SK-N-SH (cell line): ENCODE results near the gene IGLON5. TPM values are rescaled to one million over a fixed set of nuclear protein-coding genes. Genes with fewer than 3 reads are reported as not detected.

Experiments used
- CTCF ChIA-PET: fragments of 300-600, 350-600 bp; formaldehyde crosslinking; extraction: SDS; loops from one replicate; lab custom pipeline; 2021; lab: Yijun Ruan, JAX
- POLR2A ChIA-PET: fragments of 350-600 bp; sonication (Branson Sonifier 250); formaldehyde crosslinking; extraction: SDS; loops from one replicate; lab custom pipeline; 2020; ENCODE audit warnings: antibody characterized with exemption, inconsistent platforms; lab: Yijun Ruan, JAX
- DNase-seq: peaks from one replicate; pipeline ENCODE4 v3.0.0; 2012
- H2AFZ ChIP-seq: fragments of 200-600 bp; sonication (generic); 2 replicates; pipeline ENCODE4 v1.8.1; 2016; ENCODE audit warnings: antibody characterized with exemption, mild to moderate bottlenecking, low read depth
- H3F3A ChIP-seq: fragments of 200-600 bp; sonication (generic); replicated peaks from 2 replicates; pipeline ENCODE3; 2016; ENCODE audit warnings: antibody characterized with exemption, mild to moderate bottlenecking; ENCODE audit not compliant: insufficient read depth
- H3K27ac ChIP-seq, 2 experiments: fragments of 200-500 bp in 1 of 2; fragments of 200-600 bp in 1 of 2; sonication (Bioruptor generic) in 1 of 2; sonication (generic), shearing (Covaris generic) in 1 of 2; 2 replicates each; pipeline versions ENCODE4 v1.5.1 to v1.6.1; 2014 to 2016; ENCODE audit warnings: low read depth in 2 of 2, inconsistent platforms in 1 of 2, low read length in 1 of 2, mild to moderate bottlenecking in 1 of 2, mixed read lengths in 1 of 2
- H3K27me3 ChIP-seq: fragments of 200-600 bp; sonication (generic), shearing (Covaris generic); 2 replicates; pipeline ENCODE4 v1.6.1; 2016; ENCODE audit warnings: mixed run types; ENCODE audit not compliant: insufficient read depth
- H3K36me3 ChIP-seq, 2 experiments: fragments of 200-500 bp in 1 of 2; fragments of 200-600 bp in 1 of 2; sonication (Bioruptor generic) in 1 of 2; sonication (generic) in 1 of 2; replicated peaks in 1 of 2; 2 replicates each; pipeline versions ENCODE3 to v1.5.1; 2014 to 2016; ENCODE audit warnings: low read length in 1 of 2, mild to moderate bottlenecking in 1 of 2; ENCODE audit not compliant: insufficient read depth in 2 of 2, control insufficient read depth in 1 of 2
- H3K4me1 ChIP-seq, 2 experiments: fragments of 200-500 bp in 1 of 2; fragments of 200-600 bp in 1 of 2; sonication (Bioruptor generic) in 1 of 2; sonication (generic), shearing (Covaris generic) in 1 of 2; 2 replicates each; pipeline versions ENCODE4 v1.5.1 to v1.6.1; 2014 to 2016; ENCODE audit warnings: low read depth in 1 of 2, low read length in 1 of 2, mixed run types in 1 of 2; ENCODE audit not compliant: insufficient read depth in 2 of 2, control insufficient read depth in 1 of 2
- H3K4me2 ChIP-seq: fragments of 200-600 bp; sonication (generic), shearing (Covaris generic); 2 replicates; pipeline ENCODE4 v1.6.1; 2017; ENCODE audit warnings: mixed run types
- H3K4me3 ChIP-seq, 2 experiments: fragments of 200-500 bp in 1 of 2; fragments of 200-600 bp in 1 of 2; sonication (Bioruptor generic) in 1 of 2; sonication (generic), shearing (Covaris generic) in 1 of 2; 2 replicates each; pipeline versions ENCODE4 v1.5.1 to v1.8.1; 2014 to 2016; ENCODE audit warnings: low read depth in 2 of 2, inconsistent platforms in 1 of 2, low read length in 1 of 2, mild to moderate bottlenecking in 1 of 2, mixed read lengths in 1 of 2, moderate library complexity in 1 of 2
- H3K79me2 ChIP-seq: fragments of 200-600 bp; sonication (generic); 2 replicates; pipeline ENCODE4 v1.8.1; 2017; ENCODE audit warnings: mild to moderate bottlenecking; ENCODE audit not compliant: insufficient read depth
- H3K9ac ChIP-seq: fragments of 200-600 bp; sonication (generic); 2 replicates; pipeline ENCODE4 v1.6.1; 2017; ENCODE audit warnings: mixed run types
- H3K9me2 ChIP-seq: fragments of 200-600 bp; sonication (generic); 2 replicates; pipeline ENCODE4 v1.6.1; 2017; ENCODE audit warnings: mixed run types
- H3K9me3 ChIP-seq: fragments of 200-600 bp; sonication (generic); 2 replicates; pipeline ENCODE4 v1.6.1; 2017; ENCODE audit warnings: mixed run types, mild to moderate bottlenecking, moderate library complexity
- H4K20me1 ChIP-seq: fragments of 200-600 bp; sonication (generic); 2 replicates; pipeline ENCODE4 v1.6.1; 2017; ENCODE audit warnings: mild to moderate bottlenecking, mixed run types; ENCODE audit not compliant: insufficient read depth
- EZH2phosphoT487 ChIP-seq: fragments of 200-600 bp; sonication (generic); IDR thresholded peaks from 2 replicates; pipeline ENCODE4 v1.6.1; 2017; ENCODE audit warnings: low read depth, mixed run types, mild to moderate bottlenecking, antibody characterized with exemption, moderate library complexity, borderline replicate concordance
- FOSL2 ChIP-seq: IDR thresholded peaks from 2 replicates; pipeline ENCODE4 v1.4.0; 2012; ENCODE audit warnings: low read depth, mild to moderate bottlenecking, moderate library complexity, borderline replicate concordance
- FOXJ3 ChIP-seq: sonication (generic); formaldehyde crosslinking; IDR thresholded peaks from 2 replicates; pipeline ENCODE4 v1.5.1; 2020; ENCODE audit warnings: mild to moderate bottlenecking, missing genetic modification reagents
- GABPA ChIP-seq: IDR thresholded peaks from 2 replicates; pipeline ENCODE4 v1.4.0; 2012; ENCODE audit warnings: low read depth, mild to moderate bottlenecking
- GATA2 ChIP-seq: sonication (generic); formaldehyde crosslinking; IDR thresholded peaks from 2 replicates; pipeline ENCODE4 v1.5.0; 2020; ENCODE audit warnings: mild to moderate bottlenecking, missing genetic modification reagents
- MXI1 ChIP-seq: IDR thresholded peaks from 2 replicates; pipeline ENCODE4 v1.6.1; 2012; ENCODE audit warnings: mild to moderate bottlenecking, low read depth, low read length, improper control_type of control experiment
- NFIC ChIP-seq: IDR thresholded peaks from 2 replicates; pipeline ENCODE4 v1.4.0; 2012; ENCODE audit warnings: borderline replicate concordance
- NRF1 ChIP-seq: IDR thresholded peaks from 2 replicates; pipeline ENCODE4 v1.6.1; 2012; ENCODE audit warnings: low read depth, mild to moderate bottlenecking, low read length
- POLR2AphosphoS5 ChIP-seq: IDR thresholded peaks from 2 replicates; pipeline ENCODE4 v1.6.1; 2012; ENCODE audit warnings: low read depth, low read length
- RAD21 ChIP-seq: IDR thresholded peaks from 2 replicates; pipeline ENCODE4 v1.6.1; 2012; ENCODE audit warnings: mild to moderate bottlenecking, low read length
- RCOR1 ChIP-seq: fragments of 150-350 bp; IDR thresholded peaks from 2 replicates; pipeline ENCODE4 v1.6.1; 2017; ENCODE audit warnings: antibody characterized with exemption, low read length
- RFX5 ChIP-seq: IDR thresholded peaks from 2 replicates; pipeline ENCODE4 v1.6.1; 2012; ENCODE audit warnings: mild to moderate bottlenecking, improper control_type of control experiment, low read length
- SIN3A ChIP-seq: IDR thresholded peaks from 2 replicates; pipeline ENCODE4 v1.6.1; 2012; ENCODE audit warnings: low read depth, mild to moderate bottlenecking, low read length, moderate library complexity, borderline replicate concordance
- SMC3 ChIP-seq: IDR thresholded peaks from 2 replicates; pipeline ENCODE4 v1.6.1; 2012; ENCODE audit warnings: low read depth, low read length, improper control_type of control experiment
- TAF1 ChIP-seq: IDR thresholded peaks from 2 replicates; pipeline ENCODE4 v1.6.1; 2012; ENCODE audit warnings: low read depth, mild to moderate bottlenecking, low read length, moderate library complexity, borderline replicate concordance
- TEAD4 ChIP-seq: IDR thresholded peaks from 2 replicates; pipeline ENCODE4 v1.4.0; 2012; ENCODE audit warnings: mild to moderate bottlenecking, borderline replicate concordance; ENCODE audit not compliant: insufficient read depth
- USF2 ChIP-seq: fragments of 150-350 bp; IDR thresholded peaks from 2 replicates; pipeline ENCODE4 v1.6.1; 2017; ENCODE audit warnings: antibody characterized with exemption, low read length, low read depth, borderline replicate concordance
- ZBTB33 ChIP-seq: IDR thresholded peaks from 2 replicates; pipeline ENCODE4 v1.4.0; 2012; ENCODE audit warnings: low read depth, borderline replicate concordance
- WGBS: methylation state at CpG from one replicate; pipeline ENCODE4 v1.1.6; 2017; ENCODE audit warnings: low lambda C conversion rate; 5-methylcytosine and 5-hydroxymethylcytosine counted together
- polyA plus RNA-seq, 3 experiments: library from polyadenylated mRNA; depleted of rRNA; stranded (reverse); fragments of >200 nt; gene quantifications; 2 replicates each; pipeline ENCODE4 v1.2.3, GENCODE V29; 2012
- TF ChIP-seq, protein P1 (sequence below): IDR thresholded peaks from 2 replicates; pipeline ENCODE4 v1.6.1; 2012; ENCODE audit warnings: mild to moderate bottlenecking, low read depth, low read length, moderate library complexity

The IGLON5 gene
- polyA plus RNA-seq, 1 of the 3 experiments (the other 2 are of a cell fraction), result 0.36 TPM

- no peak for TF ChIP-seq TEAD4
- no peak for TF ChIP-seq GABPA
- TF ChIP-seq FOSL2, result no peak
- TF ChIP-seq NRF1, result peak; percentile 71
- TF ChIP-seq, protein P1, sequence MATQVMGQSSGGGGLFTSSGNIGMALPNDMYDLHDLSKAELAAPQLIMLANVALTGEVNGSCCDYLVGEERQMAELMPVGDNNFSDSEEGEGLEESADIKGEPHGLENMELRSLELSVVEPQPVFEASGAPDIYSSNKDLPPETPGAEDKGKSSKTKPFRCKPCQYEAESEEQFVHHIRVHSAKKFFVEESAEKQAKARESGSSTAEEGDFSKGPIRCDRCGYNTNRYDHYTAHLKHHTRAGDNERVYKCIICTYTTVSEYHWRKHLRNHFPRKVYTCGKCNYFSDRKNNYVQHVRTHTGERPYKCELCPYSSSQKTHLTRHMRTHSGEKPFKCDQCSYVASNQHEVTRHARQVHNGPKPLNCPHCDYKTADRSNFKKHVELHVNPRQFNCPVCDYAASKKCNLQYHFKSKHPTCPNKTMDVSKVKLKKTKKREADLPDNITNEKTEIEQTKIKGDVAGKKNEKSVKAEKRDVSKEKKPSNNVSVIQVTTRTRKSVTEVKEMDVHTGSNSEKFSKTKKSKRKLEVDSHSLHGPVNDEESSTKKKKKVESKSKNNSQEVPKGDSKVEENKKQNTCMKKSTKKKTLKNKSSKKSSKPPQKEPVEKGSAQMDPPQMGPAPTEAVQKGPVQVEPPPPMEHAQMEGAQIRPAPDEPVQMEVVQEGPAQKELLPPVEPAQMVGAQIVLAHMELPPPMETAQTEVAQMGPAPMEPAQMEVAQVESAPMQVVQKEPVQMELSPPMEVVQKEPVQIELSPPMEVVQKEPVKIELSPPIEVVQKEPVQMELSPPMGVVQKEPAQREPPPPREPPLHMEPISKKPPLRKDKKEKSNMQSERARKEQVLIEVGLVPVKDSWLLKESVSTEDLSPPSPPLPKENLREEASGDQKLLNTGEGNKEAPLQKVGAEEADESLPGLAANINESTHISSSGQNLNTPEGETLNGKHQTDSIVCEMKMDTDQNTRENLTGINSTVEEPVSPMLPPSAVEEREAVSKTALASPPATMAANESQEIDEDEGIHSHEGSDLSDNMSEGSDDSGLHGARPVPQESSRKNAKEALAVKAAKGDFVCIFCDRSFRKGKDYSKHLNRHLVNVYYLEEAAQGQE, result no peak
- TF ChIP-seq RCOR1, result no peak
- TF ChIP-seq RFX5, result peak; percentile 49; the same call in 1 of the 2 replicates
- TF ChIP-seq GATA2 (CRISPR knock-in tag), result no peak
Observed at GRCh38 chr19:51366389-51367254, 55.2 kb downstream of the IGLON5 start (continued).

DNA sequence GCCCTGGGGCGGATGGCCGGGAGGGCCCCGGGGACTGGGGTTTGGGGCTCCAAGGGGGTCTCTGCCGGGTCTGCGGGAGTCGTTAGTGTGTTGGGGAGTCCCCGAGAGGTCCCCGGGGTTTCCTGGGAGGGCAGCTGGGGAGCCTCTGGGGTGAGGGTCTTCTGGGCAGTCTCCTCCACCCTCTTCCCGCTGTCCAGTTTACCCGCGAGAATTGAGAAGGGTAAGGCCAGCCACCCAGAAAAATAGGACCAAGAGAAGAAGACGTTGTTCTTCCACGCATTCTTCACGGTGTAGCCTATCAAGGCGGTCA lies 55.8 kb downstream of the IGLON5 start:
- H3K27me3 ChIP-seq, result peaks cover 5% of the 10 kb centered on the region; the same call in 1 of the 2 replicates
- H3K4me1 ChIP-seq, result peaks cover 6 to 21% of the 10 kb centered on the region in 2 experiments; a peak in 3 of 4 replicates
- H3K79me2 ChIP-seq, result peaks cover 6% of the 10 kb centered on the region
- peak overlapping the region; percentile 77 to 80 for H3K4me3 ChIP-seq
- H3K9ac ChIP-seq, result peak overlapping the region; percentile 87
- H4K20me1 ChIP-seq, result no peaks in the 10 kb centered on the region
- peak overlapping the region; percentile 77 for H2AFZ ChIP-seq
- no peaks in the 10 kb centered on the region for H3K36me3 ChIP-seq
- WGBS, result 5% methylated on average over 12 of the region's 15 CpGs
- peak; percentile 44 for DNase-seq
- TF ChIP-seq SIN3A (peak; percentile 27; the same call in 1 of the 2 replicates), GABPA (no peak), MXI1 (no peak), FOXJ3 (CRISPR knock-in tag) (no peak), EZH2phosphoT487 (no peak), TAF1 (peak; percentile 46; the same call in 1 of the 2 replicates), ZBTB33 (no peak), USF2 (no peak), SMC3 (no peak), RAD21 (no peak), POLR2AphosphoS5 (peak; percentile 42), NFIC (no peak), NRF1 (no peak)
- TF ChIP-seq, all 33 proteins: peak for 3
- ChIA-PET POLR2A (interaction anchor here (0.6 to 1.5 kb wide), 4 partner anchors 27 to 36 kb away, joined by 3 to 7 read pairs (median 4); no protein-coding TSS in a partner anchor), CTCF (interaction anchor here (1.3 kb wide), 1 partner anchor 27 kb away, joined by 3 read pairs; no protein-coding TSS in a partner anchor)
- peak overlapping the region; percentile 79 to 84 for H3K27ac ChIP-seq
- no peaks in the 10 kb centered on the region for H3K9me3 ChIP-seq
- H3K9me2 ChIP-seq, result no peaks in the 10 kb centered on the region
- H3F3A ChIP-seq, result no peaks in the 10 kb centered on the region
- peak overlapping the region; percentile 100 for H3K4me2 ChIP-seq
